Measurements from ENCODE around the gene HCFC2.

The HCFC2 gene

DNA sequence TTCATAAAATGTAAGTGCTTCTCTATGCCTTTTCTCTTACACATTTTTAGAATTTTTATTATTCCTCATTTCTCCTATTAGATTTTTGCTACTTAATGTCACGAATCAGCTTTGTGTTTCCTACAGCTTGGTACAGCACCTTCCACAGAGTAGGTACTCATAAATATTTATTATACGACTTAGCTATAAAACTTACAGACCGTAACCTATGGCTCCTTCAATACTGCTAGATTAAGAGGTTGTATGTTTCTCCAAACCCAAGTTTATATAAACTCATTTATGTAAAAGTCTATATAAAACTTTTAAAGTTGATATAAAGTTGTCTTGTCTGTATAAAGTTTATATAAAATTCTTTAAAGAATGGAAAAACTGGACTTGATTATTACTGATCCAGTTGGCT, 62.2 kb downstream of the HCFC2 start:
- DNase-seq: no peak

- DNase-seq: no peak
These were observed 66.4 kb downstream of the HCFC2 start for GRCh38 chr12:104130760-104131159.

- DNase-seq: no peak
These were observed 67.3 kb downstream of the HCFC2 start for GRCh38 chr12:104131609-104132008.

DNA sequence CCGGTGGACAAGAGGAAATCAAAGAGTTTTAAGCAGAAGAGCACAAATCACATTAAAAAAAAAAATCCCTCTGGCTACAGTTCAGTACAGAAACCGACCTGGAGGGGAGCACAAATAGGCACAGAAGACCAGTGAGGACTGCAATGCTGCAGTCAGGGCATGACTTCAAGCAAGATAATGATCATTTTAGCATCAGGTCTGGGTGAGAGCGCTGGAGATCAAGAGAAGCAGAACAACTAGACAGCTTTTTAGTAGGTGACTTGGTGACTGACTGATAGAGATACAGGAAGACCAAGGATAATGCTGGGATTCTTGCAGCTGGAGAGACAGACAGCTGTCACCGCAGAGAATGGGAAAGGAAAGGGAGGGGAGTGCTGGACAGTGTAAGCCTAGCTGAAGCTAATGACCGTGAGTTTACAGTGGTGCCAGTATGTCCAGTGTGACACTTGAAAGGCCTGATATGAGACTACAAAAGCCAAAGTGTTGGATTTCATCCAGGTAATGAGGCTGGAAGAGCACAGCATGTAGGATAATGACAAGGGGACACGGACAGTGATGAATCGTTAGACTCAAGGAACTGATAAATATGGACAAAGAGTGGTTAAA, 68.1 kb downstream of the HCFC2 start:
- no peak for DNase-seq

- no peak for DNase-seq
These were observed 69.0 kb downstream of the HCFC2 start for GRCh38 chr12:104133321-104133720.

DNA sequence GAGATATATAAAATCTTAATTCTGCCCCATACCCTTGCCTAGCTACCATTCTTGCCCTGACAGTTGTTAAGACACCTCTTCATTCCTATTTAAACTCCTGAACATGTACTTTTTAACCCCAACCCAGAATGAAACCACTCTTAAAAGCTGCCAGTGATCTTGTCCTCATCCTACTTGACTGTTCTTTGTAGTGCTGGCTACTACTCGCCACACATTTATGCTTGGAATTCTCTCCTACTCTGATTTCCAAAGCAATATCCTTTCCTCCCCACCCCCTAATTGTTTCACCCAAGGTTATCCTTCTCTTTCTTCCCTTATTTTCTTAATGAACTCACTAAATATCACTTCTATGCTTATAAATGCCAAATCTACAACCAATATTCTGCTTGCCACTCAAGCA, 69.5 kb downstream of the HCFC2 start:
- no peak for DNase-seq

DNA sequence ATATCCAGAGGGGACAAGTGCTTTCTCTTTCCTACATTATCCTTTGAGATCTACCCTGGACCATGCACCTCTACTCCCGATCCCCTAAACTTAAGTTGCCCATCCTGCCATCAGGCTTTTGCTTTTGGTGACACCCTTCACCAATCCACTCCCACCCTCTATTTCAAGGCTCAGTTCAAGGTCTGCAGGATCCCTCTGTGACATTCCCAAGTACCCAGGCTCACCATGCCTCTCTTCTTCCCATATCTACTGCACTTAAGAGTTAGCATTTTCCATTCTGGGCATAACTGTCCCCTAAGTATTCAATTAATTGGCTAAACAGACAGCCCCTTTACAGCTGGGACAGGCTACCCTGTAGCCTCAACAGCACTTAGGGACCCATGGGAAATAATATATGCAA, 70.6 kb downstream of the HCFC2 start:
- DNase-seq: no peak

DNA sequence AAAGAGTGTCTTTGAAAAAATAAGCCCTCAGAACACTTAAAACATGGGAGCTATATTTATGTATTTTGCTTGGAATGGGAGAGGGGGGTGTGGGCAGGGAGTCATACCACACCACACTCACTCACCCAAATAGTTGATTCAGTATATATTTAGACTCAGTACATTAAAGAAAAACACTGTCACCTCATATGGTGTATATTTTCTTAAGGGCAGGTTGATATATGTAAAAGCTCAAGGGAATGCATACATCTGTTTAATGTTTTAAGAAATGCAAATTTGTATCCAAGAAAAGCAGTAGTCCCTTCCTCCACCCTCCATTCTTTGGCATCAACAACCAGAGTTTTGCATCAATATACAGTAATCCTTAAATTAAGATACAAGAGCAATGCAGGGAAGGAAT, 72.2 kb downstream of the HCFC2 start:
- no peak for DNase-seq

DNA sequence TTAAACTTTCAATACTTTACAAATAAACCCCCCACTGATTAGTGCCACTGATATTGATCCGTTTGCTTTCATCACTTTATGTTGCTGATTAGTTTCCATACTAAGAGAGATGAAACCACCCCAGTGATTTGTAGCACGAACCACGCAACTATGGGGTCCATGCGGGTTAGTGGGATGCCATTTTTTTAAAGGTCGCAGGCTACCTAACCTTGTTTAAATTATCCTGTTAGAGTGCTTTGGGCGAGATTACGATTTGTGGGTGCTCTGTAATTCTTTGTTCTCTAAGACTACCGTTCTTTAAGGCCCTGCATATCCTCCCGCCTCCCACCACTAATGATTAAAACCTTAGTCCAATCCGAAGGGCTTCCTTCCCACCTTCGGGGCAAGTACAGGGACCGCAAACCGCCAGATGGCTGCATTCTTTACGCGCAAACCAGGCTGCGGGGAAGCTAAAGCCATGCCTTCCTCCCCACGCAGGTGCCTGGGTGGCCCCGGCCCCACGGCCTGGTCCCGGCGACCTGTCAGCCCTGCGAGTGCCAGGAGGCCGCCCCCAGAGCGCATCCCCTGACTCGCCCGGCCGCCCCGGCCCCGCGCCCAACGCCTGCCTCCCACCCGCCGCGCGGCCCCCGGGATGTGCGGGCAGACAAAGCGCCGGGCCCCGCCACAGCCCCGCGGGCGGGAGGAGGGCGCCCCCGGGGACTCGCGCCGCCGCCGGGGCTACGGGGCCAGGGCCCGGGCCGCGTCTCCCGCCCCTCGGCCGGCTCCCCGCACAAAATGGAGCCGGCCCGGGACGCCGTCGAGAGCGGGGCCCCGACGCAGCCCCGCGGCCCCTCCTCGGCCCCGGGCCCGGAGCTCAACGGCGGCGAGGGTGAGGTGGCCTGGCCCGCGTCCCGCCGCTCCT, 72.9 kb downstream of the HCFC2 start:
- DNase-seq: peak; percentile 32

DNA sequence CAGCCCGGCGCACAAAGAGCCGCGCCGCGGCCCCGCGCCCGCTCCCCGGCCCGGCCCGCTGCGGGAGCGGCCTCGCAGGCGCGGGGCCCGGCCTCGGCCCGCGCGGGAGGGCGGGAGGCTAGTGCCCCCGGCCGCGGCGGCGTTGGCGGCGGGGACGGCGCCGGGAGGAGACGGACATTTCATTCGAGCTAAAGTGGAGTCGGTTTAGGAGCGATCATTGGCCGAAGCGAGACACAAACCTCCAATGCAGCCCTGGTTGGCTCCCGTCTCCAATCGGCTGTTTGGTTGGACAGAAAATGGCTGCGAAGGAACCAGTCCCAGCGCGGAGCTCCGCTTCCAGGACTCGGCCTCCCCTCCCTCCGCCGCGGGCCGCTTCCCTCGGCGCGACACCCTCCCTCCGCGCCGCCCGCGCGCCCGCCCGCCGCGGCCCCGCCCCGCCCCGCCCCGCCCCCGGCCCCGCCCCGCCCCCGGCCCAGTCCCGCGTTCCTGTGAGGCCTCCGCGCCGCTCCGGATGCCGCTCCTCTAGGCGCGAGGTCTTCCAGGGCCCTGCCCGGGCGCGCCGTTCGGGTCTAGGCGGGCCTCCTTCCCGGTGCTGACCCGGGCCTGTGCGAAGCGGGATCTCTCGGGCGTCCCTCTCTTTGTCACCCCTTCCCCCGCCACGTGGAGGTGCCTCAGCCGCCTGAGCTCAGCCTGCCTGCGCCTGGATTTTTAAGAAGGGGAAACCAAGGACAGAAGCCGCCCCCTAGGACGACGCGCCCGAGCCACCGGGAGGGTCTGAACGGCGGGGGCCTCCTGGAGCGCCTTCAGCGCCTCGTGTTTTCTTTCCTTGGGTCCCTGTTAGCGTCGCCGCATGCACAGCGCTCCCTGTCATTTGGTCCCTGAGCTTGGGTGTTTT, 73.8 kb downstream of the HCFC2 start, which contains the start of gene NFYB:
Gene NFYB (minus strand): TSS at position 309 of the 895 bp plus-strand sequence. CDS start 2,757 bp downstream, outside the sequence.
- DNase-seq: peak; percentile 90

DNA sequence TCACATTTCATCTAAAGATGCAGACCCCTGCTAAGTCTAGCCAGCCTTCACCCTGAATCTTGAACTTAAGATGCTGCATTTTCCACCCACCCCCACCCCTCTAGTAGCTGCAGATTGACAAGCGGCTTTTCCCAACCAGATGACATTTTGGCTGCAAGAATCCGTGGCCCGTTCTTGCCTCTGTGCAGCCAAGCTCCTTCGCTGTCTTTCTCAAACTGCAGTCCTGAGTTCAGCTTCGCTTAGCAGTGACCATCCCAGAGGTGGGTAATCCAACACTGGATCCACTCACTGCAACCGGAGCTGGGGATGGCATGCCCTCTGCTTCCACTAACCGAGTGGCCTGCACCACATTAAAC, 74.4 kb downstream of the HCFC2 start:
- DNase-seq: no peak

GRCh38 chr12:104142543-104142942, 78.2 kb downstream of the HCFC2 start:
- DNase-seq: no peak

DNA sequence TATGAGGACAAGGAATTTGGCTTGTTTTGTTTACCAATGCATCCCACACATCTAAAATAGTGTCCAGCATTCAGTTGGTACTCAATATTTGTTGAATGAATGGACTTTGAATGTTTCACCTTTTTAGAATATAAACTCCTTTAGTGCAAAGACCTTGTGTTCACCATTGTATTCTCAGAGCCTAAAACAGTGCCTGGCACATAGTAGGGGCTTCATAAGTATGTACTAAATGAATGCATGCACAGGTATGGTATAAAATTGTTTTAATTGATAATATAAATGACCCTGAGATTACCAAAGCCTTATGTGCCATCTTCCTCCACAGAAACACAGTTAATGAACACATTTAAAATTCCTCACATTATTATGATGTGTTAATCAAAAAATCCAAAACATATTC, 78.7 kb downstream of the HCFC2 start:
- no peak for DNase-seq

DNA sequence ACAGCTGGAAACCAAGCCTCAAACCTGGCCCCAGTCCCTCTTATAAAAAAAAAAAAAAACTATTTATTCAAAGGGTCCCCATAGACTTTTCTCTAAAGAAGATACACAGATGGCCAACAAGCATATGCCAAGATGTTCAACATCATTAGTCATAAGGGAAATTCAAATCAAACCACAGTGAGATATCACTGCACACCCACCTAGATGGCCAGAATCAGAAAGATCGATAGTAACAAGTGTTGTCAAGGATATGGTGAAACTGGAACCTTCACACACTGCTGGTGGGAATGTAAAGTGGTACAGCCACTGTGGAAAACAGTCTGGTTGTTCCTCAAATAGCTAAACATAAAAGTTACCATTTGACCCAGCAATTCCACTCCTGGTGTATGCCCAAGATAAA, 79.6 kb downstream of the HCFC2 start:
- no peak for DNase-seq

- DNase-seq: no peak
These were observed 83.0 kb downstream of the HCFC2 start for GRCh38 chr12:104147346-104147745.

DNA sequence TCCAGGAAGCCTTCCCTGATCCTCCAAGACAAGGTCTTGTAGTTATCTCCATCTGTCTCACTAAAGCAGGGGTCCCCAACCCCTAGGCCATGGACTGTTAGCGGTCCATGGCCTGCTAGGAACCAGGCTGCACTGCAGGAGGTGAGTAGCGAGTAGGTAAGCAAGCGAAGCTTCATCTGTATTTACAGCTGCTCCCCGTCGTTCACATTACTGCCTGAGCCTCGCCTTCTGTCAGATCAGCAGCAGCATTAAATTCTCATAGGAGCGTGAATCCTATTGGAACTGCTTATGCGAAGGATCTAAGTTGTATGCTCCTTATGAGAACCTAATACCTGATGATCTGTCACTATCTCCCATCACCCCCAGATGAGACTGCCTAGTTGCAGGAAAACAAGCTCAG, 86.1 kb downstream of the HCFC2 start:
- DNase-seq: no peak

DNA sequence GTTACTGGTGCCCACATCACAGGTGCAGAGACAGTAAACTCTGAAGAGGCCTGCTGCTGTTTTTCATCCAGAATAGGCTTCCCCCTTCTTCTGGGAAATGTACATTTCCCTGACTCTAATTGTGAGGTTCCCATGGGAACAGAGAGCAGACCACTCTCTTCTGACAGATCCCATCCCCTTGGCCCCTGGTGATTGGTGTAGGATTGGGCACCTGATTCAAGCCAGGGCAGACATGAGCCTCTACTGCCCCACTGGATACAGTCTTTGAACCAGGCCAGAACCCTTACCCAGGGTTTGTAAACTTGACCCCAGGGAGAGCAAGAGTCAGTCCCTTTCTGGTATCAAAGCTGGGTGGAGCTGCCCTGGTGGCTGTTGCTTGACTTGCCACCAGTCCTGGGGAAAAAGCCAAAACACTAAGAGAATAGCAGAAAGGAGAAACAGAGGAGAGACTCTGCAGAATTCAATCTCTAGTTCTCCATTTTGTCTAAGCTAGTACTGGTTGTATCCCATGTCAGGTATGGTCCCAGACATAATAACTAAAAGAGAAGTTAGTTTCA, 88.4 kb downstream of the HCFC2 start:
- DNase-seq: no peak

- DNase-seq: no peak
These were observed 90.0 kb downstream of the HCFC2 start for GRCh38 chr12:104154286-104154685.

DNA sequence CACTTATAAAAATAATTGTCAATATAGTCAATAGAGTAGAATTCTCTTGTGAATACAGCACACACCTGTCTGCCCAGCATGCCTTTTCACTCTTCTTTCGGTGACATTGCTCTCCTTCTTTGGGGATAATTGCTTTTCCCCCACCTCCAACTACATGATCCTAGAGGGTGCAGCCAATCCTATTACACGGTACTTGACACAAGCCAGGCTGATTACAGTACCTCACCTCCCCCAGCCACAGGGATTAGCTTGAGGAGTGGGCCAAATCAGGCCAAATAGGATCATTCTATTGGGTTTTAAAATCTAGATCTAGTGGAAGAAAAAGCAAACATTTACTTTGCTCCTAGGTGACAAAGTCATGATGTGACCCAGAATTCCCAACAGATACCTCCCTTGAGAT, 90.5 kb downstream of the HCFC2 start:
- no peak for DNase-seq

Measured in activated gamma-delta T cell treated with Interleukin-2 at 50 U/mL for 16 hours (primary cell).